ENCODE measurements around the gene LCT.

The LCT gene

GRCh38 chr2:135790423-135790822, 46.6 kb downstream of the LCT start:
- TF ChIP-seq RARB (CRISPR knock-in tag; IDR thresholded peaks at IDR 0.05) = no peak
- TF ChIP-seq, protein P1, sequence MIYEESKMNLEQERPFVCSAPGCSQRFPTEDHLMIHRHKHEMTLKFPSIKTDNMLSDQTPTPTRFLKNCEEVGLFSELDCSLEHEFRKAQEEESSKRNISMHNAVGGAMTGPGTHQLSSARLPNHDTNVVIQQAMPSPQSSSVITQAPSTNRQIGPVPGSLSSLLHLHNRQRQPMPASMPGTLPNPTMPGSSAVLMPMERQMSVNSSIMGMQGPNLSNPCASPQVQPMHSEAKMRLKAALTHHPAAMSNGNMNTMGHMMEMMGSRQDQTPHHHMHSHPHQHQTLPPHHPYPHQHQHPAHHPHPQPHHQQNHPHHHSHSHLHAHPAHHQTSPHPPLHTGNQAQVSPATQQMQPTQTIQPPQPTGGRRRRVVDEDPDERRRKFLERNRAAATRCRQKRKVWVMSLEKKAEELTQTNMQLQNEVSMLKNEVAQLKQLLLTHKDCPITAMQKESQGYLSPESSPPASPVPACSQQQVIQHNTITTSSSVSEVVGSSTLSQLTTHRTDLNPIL (CRISPR knock-in tag; IDR thresholded peaks at IDR 0.05; ENCODE audit: low read depth) = no peak
- TF ChIP-seq ZFP30 (CRISPR knock-in tag; IDR thresholded peaks at IDR 0.05) = no peak
- TF ChIP-seq ESRRG (CRISPR knock-in tag; IDR thresholded peaks at IDR 0.05) = no peak
- TF ChIP-seq PPARA (CRISPR knock-in tag; IDR thresholded peaks at IDR 0.05; ENCODE audit: borderline replicate concordance) = no peak
- no peak for ATAC-seq

DNA sequence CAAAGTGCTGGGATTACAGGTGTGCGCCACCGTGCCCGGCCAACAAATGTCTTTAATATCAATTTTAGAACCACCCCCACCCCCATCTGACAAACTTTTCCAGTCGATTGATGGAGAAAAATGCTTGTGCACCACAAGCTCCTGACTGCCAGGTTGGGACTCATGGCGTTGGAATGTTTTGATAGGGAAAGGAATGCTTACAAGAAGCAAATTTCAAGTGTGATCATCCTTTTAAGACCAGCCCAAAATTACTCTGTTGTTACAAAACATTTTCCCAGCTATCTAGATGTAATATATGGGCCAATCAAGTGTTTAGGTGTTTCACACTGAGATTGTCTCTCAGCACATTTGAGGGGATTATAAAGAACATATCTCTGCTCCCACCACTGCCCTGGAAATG, 50.2 kb downstream of the LCT start:
- ATAC-seq = peak; percentile 75

GRCh38 chr2:135785032-135785431, 52.0 kb downstream of the LCT start:
- TF ChIP-seq ZNF565 (CRISPR knock-in tag; conservative IDR thresholded peaks at IDR 0.05; ENCODE audit: low read depth) (no peak), ZNF70 (CRISPR knock-in tag; IDR thresholded peaks at IDR 0.05) (no peak), TCF4 (CRISPR knock-in tag; IDR thresholded peaks at IDR 0.05; ENCODE audit: borderline replicate concordance) (no peak), BACH2 (CRISPR knock-in tag; IDR thresholded peaks at IDR 0.05; ENCODE audit: borderline replicate concordance) (no peak)
- ATAC-seq = no peak

More for the DNA sequence above, 50.2 kb downstream of the LCT start:
- TF ChIP-seq RARB (CRISPR knock-in tag; IDR thresholded peaks at IDR 0.05) (no peak), ZNF8 (CRISPR knock-in tag; IDR thresholded peaks at IDR 0.05) (no peak), OSR1 (CRISPR knock-in tag; IDR thresholded peaks at IDR 0.05) (no peak), PPARA (CRISPR knock-in tag; IDR thresholded peaks at IDR 0.05; ENCODE audit: borderline replicate concordance) (no peak), TOX (CRISPR knock-in tag; IDR thresholded peaks at IDR 0.05; ENCODE audit: borderline replicate concordance) (no peak), POU6F1 (CRISPR knock-in tag; IDR thresholded peaks at IDR 0.05; ENCODE audit: borderline replicate concordance, low read depth) (no peak), TSHZ2 (CRISPR knock-in tag; IDR thresholded peaks at IDR 0.05) (no peak), ISL1 (CRISPR knock-in tag; IDR thresholded peaks at IDR 0.05) (peak; percentile 57), ARNTL (CRISPR knock-in tag; IDR thresholded peaks at IDR 0.05; ENCODE audit: borderline replicate concordance, low read depth) (no peak), ESRRG (CRISPR knock-in tag; IDR thresholded peaks at IDR 0.05) (no peak), ZNF70 (CRISPR knock-in tag; IDR thresholded peaks at IDR 0.05) (no peak)
- TF ChIP-seq, protein P1 (CRISPR knock-in tag; IDR thresholded peaks at IDR 0.05; ENCODE audit: low read depth) = 0 out of 2 replicates have a peak, but pooled peaks have one; percentile 27
- TF ChIP-seq, protein P2, sequence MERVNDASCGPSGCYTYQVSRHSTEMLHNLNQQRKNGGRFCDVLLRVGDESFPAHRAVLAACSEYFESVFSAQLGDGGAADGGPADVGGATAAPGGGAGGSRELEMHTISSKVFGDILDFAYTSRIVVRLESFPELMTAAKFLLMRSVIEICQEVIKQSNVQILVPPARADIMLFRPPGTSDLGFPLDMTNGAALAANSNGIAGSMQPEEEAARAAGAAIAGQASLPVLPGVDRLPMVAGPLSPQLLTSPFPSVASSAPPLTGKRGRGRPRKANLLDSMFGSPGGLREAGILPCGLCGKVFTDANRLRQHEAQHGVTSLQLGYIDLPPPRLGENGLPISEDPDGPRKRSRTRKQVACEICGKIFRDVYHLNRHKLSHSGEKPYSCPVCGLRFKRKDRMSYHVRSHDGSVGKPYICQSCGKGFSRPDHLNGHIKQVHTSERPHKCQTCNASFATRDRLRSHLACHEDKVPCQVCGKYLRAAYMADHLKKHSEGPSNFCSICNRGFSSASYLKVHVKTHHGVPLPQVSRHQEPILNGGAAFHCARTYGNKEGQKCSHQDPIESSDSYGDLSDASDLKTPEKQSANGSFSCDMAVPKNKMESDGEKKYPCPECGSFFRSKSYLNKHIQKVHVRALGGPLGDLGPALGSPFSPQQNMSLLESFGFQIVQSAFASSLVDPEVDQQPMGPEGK (CRISPR knock-in tag; IDR thresholded peaks at IDR 0.05; ENCODE audit: borderline replicate concordance) = no peak

DNA sequence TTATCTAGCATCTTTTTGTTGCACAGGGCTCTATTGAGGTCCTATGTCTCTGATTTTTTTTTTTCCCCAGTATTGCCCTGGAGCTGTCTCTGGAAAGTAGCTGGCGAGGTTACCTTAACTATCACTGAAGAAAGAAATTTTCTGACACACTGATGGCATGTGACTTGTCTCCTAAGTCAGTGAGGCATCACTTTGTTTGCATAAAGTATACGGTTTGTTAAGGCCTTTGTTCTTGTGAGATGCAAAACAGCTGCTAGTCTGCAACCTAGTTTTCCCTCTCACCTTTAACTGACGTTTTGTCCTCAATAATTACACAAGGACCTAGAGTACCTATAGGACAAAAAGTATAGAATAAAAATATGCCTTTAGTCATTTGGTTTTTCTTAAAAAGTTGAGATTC, 53.5 kb downstream of the LCT start:
- TF ChIP-seq OSR1 (CRISPR knock-in tag; IDR thresholded peaks at IDR 0.05) (no peak), BACH2 (CRISPR knock-in tag; IDR thresholded peaks at IDR 0.05; ENCODE audit: borderline replicate concordance) (no peak), ZNF70 (CRISPR knock-in tag; IDR thresholded peaks at IDR 0.05) (no peak), ZNF8 (CRISPR knock-in tag; IDR thresholded peaks at IDR 0.05) (no peak), ZFP30 (CRISPR knock-in tag; IDR thresholded peaks at IDR 0.05) (no peak), ZC3H10 (CRISPR knock-in tag; IDR thresholded peaks at IDR 0.05) (no peak), ZFP3 (CRISPR knock-in tag; IDR thresholded peaks at IDR 0.05) (no peak), GLIS3 (CRISPR knock-in tag; IDR thresholded peaks at IDR 0.05) (no peak)
- no peak for ATAC-seq
